GM21786 (cell line): ENCODE data around the gene CD81.
"Not testable (repeated sequence)": the region's sequence is repeated elsewhere in the genome, so short reads cannot be mapped to it uniquely, and the experiment has no call there.

Source experiments
- ATAC-seq: cut with Tn5 transposase; IDR thresholded peaks from one replicate; pipeline ENCODE4 v1.9.1; 2021; ENCODE audit not compliant: unreplicated experiment

CD81 gene, protein sequence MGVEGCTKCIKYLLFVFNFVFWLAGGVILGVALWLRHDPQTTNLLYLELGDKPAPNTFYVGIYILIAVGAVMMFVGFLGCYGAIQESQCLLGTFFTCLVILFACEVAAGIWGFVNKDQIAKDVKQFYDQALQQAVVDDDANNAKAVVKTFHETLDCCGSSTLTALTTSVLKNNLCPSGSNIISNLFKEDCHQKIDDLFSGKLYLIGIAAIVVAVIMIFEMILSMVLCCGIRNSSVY

GRCh38 chr11:2376751-2377451 is at the start of gene CD81:
TSS of gene CD81 (plus strand) at chr11:2377310. CDS start at chr11:2377550, 240 bp downstream.
- ATAC-seq = no peak

DNA sequence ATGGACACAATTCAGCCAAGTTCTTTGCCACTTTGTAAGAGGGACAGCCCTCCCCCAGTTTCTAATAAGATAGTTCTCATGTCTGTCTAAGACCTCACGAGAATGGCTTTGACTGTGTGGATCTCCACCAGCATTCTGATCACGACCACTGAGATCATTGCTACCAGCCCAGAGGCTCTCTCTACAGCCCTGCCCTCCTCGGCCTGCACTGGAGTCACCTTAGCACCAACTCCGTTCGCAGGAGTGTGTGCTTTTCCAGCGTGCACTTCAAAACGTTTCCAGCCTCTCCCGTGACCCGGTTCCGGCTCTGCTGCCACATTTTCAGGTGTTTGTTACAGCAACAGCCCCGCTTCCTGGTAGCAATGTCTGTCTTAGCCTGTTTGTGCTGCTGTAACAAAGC is 49.1 kb upstream of the CD81 start:
- no peak for ATAC-seq

DNA sequence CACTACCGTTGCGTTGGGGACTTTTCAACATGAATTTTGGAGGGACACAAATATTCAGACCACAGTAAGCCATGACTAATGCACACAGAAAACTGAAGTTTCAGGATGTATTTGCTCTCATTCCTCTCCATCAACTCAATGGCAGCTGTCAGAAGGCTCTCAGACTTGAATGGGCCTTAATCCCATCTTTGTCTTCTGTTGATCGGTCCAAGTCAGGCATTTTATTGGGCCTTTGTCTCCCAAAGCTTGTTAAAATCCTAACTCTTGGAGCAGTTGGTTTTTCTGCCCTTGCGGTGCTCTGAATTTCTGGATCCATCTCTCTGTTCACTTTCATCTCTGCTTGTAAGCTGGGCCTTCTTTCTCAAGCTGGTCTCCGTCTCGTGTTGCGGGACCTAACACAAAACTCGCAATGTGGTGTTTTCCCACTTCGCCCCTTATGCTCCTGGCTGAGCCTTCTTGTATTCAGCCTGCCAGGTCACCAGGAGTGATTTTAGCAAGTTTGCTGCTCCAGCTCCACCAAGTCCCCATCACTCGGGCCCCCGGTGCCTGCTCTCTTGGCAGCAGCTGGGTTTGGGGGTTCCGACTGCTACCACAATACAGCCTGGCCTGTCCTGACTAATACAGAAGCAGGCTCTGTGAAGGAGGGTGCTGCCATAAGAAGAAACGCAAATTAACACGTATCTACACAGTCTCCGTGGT is 48.3 kb upstream of the CD81 start:
- no peak for ATAC-seq

- ATAC-seq = no peak
Observed at GRCh38 chr11:2329551-2329950, 47.6 kb upstream of the CD81 start.

- no peak for ATAC-seq
Observed at GRCh38 chr11:2330696-2331095, 46.4 kb upstream of the CD81 start.

DNA sequence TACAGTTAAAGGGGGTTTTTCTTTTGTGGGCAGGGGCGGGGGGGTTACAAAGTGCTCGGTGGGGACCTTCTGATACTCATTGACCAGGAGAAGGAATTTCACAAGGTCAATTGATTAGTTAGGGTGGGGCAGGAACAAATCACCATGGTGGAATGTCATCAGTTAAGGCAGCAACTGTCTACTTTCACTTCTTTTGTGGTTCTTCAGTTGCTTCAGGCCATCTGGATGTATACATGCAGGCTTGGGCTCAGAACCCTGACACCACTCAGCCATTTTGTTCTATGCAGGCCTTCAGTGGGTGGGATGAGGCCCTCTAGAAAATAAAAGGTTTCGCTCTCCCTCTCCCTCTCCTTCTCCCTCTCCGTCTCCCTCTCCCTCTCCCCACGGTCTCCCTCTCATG is 45.7 kb upstream of the CD81 start:
- ATAC-seq = no peak

- ATAC-seq = not testable (repeated sequence)
Observed at GRCh38 chr11:2332569-2332968, 44.5 kb upstream of the CD81 start.

GRCh38 chr11:2333486-2334205 is 43.5 kb upstream of the CD81 start:
- ATAC-seq = not testable (repeated sequence)

- ATAC-seq = not testable (repeated sequence)
Observed at GRCh38 chr11:2335286-2335685, 41.8 kb upstream of the CD81 start.

DNA sequence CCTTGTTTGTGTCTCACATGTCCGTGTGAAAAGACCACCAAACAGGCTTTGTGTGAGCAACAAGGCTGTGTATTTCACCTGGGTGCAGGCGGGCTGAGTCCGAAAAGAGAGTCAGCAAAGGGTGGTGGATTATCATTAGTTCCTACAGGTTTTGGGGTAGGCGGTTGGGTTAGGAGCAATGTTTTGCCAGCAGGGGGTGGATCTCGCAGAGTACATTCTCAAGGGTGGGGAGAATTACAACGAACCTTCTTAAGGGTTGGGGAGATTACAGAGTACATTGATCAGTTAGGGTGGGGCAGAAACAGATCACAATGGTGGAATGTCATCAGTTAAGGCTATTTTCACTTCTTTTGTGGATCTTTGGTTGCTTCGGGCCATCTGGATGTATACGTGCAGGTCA is 38.4 kb upstream of the CD81 start:
- ATAC-seq = not testable (repeated sequence)

GRCh38 chr11:2342557-2342956 is 34.6 kb upstream of the CD81 start:
- ATAC-seq = no peak

DNA sequence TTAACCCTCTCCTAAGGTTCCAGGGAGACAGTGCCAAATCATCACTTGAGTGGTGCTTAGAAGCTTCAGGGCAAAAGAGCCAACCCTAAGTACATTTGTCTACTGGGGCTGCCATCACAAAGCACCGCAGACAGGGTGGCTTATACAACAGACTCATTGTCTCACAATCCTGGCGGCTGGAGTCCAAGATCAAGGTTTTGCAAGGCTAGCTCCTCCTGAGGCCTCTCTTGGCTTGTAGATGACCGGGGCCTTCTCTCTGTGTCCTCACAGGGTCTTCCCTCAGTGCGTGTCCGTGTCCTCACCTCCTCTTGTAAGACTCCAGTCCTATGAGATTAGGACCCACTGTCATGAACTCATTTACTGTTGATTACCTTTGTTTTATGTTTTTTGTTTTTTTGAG is 34.1 kb upstream of the CD81 start:
- ATAC-seq = no peak

- ATAC-seq = no peak
Observed at GRCh38 chr11:2343502-2343901, 33.6 kb upstream of the CD81 start.

DNA sequence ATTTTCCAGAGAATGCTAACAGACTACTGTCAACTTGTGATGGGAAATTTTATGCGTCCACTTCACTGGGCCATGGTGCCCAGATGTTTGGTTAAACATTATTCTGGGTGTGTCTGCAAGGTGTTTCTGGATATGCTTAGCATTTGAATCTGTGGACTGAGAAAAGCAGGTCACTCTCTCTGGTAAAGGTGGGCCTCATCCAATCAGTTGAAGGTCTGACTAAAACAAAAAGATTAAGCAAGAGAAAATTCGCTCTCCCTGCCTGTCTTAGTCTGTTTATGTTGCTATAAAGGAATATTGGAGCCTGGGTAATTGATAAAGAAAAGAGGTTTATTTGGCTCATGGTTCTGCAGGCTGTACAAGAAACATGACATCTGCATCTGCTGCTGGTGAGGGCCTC is 32.1 kb upstream of the CD81 start:
- ATAC-seq = no peak

DNA sequence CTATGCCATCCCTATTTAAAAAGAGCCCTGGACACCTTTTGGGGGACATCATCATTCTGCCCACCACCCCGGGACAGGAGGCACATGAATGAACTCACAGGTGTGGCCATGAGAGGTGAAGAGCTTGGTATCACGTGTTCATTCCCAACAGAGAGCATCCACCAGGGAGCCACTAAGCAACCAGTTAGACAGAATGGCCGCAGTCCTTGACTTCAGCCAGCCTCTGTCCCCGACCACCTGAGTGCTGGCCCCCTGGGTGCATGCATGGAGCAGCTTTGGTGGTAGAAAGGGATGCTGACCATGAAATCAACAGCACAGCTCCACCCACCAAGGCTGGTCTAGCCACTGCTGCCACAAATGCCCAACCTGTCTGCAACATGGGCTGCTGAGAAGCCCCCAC is 31.1 kb upstream of the CD81 start:
- no peak for ATAC-seq

DNA sequence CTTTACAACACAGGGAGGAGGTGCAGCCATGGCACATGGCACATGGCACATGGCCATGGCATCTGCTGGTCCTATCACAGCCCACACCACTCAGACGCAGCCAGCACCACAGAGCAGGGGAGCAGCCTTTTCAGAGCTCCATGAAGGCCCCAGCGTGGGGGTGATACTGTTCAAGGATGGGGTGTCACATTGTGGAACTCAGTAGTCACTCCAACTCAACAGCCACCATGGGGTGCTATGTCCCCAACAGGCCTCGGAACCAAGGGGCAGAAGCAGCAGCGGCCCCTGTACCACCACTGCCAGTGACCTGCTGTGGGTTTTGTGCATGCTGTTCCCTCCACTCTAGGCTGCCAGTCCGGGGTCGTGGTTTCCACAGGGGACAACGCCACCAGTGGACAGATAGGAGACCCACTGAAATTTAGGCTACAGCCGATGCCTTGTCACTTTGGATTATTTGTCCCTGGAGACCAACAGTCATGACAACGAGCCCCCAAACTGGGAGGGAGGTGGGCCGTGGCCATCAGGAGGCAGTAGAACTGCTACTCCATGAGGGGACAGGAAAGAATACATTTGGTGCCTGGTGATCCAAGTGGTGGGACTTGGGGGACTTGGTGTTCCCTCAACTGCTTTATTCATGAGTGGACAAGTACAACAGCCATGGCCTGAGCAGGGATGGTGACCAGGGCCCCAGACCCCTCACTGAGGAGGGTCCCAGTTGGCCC is 30.4 kb upstream of the CD81 start:
- no peak for ATAC-seq

- ATAC-seq = no peak
Observed at GRCh38 chr11:2347308-2347830, 29.7 kb upstream of the CD81 start.

- no peak for ATAC-seq
Observed at GRCh38 chr11:2348986-2349385, 28.1 kb upstream of the CD81 start.

DNA sequence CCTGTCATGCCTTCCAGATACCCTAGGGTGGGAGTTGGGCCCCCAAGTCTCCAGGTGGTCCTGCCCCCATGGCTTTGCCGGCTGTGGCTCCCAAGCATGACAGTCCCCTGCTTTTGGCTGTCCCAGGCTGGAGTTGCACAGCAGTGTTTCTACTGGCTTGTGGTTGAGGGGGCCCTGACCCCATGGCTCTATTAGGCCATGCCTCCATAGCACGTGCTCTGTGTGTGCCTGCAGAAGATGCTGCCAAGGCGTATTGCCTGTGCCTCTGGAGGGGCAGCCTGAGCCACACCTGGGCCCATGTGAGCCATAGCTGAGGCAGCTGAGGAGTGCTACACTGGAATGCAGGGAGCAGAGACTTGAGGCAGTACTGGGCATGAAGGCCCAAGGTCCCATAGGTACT is 25.4 kb upstream of the CD81 start:
- ATAC-seq = no peak

DNA sequence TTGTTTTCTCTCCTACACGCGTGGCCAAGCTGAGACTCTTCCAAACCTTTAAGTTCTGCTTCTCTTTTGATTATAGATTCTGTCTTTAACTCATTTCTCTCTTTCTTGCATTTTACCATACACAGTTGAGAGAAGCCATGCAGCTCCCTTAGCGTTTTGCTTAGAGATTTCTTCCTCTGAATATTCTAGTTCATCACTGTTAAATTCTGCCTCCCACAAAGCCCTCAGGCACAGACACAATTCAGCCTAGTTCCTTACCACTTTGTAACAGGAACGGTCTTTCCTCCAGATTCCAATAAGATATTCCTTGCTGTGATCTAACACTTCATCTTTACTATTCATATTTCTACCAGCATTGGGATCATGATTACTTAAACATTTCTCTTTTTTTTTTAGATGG is 24.7 kb upstream of the CD81 start:
- ATAC-seq = no peak
